K562 (cell line): ENCODE measurements around the gene KLF4.

Experiments used
- KLF1 ChIP-seq: fragments of 450-650 bp; IDR thresholded peaks from 2 replicates; pipeline ENCODE4 v1.6.1; 2016; ENCODE audit warnings: missing genetic modification characterization, missing compliant biosample characterization
- SMARCE1 ChIP-seq: fragments of 450-650 bp; IDR thresholded peaks from 2 replicates; pipeline ENCODE4 v1.7.1; 2016; ENCODE audit warnings: mild to moderate bottlenecking
- TCF7 ChIP-seq: sonication (generic); IDR thresholded peaks from 2 replicates; pipeline ENCODE4 v1.6.1; 2016; ENCODE audit warnings: antibody characterized with exemption, borderline replicate concordance
- TF ChIP-seq, protein P1 (sequence below), 3 experiments: fragments of 200-800 bp in 1 of 3; sonication (Bioruptor generic) in 1 of 3; sonication (generic) in 1 of 3; formaldehyde crosslinking in 1 of 3; IDR thresholded peaks; 2 replicates each; pipeline versions ENCODE4 v1.6.1 to v1.8.0; 2016 to 2022; ENCODE audit warnings: mild to moderate bottlenecking in 2 of 3, missing compliant biosample characterization in 2 of 3, missing genetic modification characterization in 2 of 3, missing genetic modification reagents in 1 of 3

GRCh38 chr9:107496976-107497375 lies 7.4 kb upstream of the KLF4 start:
- TF ChIP-seq, protein P1, sequence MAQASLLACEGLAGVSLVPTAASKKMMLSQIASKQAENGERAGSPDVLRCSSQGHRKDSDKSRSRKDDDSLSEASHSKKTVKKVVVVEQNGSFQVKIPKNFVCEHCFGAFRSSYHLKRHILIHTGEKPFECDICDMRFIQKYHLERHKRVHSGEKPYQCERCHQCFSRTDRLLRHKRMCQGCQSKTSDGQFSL (CRISPR knock-in tag; IDR thresholded peaks at IDR 0.05): no peak
- TF ChIP-seq, protein P1 (tag; IDR thresholded peaks at IDR 0.05): no peak
- no peak for TF ChIP-seq SMARCE1
- no peak for TF ChIP-seq TCF7
- TF ChIP-seq KLF1: no peak
